Stomach (tissue), 4 donors: ENCODE measurements around the gene EXOSC7.

ENCODE experiments used
- POLR2A ChIP-seq, 4 donors: fragments of 450-650 bp; IDR thresholded peaks; one replicate each; pipeline ENCODE4 v1.6.1; 2016; ENCODE audit warnings: antibody characterized with exemption in 4 of 4, control low read depth in 2 of 4, mild to moderate bottlenecking in 1 of 4, moderate library complexity in 1 of 4
- POLR2AphosphoS5 ChIP-seq, 3 donors: sonication (generic); formaldehyde crosslinking; IDR thresholded peaks; one replicate each; pipeline ENCODE4 v1.6.1; 2016; ENCODE audit warnings: antibody characterized with exemption in 3 of 3

GRCh38 chr3:45003859-45004258, 27.8 kb downstream of the EXOSC7 start:
- TF ChIP-seq POLR2AphosphoS5 (IDR thresholded peaks at IDR 0.05): no peak
- no peak for TF ChIP-seq POLR2A (IDR thresholded peaks at IDR 0.05)
